ENCODE data around the gene KAZN.

Gene KAZN

DNA sequence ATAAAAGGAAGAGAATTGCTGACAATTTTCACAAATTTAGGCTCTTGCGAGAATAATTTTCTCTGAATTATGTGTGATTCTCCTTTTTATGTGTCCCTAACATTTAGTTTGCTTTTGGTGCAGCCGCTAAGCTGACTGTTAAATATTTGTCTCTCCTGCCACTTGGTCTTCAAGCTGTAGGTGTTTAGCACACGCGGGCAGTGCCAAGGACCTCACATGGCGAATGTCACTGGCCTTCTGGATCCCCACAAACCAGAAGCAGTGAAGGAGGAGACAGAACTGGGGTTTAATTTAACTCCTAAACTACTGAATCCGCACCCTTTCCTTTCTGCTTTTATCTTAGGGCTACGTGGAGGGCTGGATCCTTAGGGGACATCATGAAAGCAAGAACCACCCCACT lies 120.0 kb downstream of the KAZN start:
- DNase-seq: no peak

GRCh38 chr1:14723401-14723800 lies 124.9 kb downstream of the KAZN start:
- no peak for DNase-seq

- DNase-seq: no peak
Measured at GRCh38 chr1:14724246-14724645, 125.8 kb downstream of the KAZN start.

- no peak for DNase-seq
Measured at GRCh38 chr1:14724678-14725077, 126.2 kb downstream of the KAZN start.

GRCh38 chr1:14725238-14725637 lies 126.8 kb downstream of the KAZN start:
- no peak for DNase-seq

- no peak for DNase-seq
Measured at GRCh38 chr1:14725695-14726094, 127.2 kb downstream of the KAZN start.

DNA sequence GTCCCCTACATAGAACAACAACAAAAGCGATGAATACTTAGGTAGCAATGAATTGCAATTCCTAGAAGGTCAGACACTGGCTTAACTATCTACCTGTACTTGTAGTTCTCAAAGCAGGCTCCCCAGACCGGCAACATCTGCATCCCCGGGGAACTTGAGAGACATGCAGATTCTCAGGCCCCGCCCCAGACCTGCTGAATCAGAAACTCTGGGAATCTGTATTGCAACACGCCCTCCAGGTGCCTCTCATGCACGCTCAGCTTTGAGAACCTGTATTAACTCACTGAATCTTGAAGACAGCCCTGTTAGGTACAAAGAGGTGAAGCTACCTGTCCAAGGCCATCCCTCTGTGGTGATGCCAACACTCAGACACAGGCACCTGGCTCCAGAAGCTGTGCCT lies 128.1 kb downstream of the KAZN start:
- no peak for DNase-seq

DNA sequence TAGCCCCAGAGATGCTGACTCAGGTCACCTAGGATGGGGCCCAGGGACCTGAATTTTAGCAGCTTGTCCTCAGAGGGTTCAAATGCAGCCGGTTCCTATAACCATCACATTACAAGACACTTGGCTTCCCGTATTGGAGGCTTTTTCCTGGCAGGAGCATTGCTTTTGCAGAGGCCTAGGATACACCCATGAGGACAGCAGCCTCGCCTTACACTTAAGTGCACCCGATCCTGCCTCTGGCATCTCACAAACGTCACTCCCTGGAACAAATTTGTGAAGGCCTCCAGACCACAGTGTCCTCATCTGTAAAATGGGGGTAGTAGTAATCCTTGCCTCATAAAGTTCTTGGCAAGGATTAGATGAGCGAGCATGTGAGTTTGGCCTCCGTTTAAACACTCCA lies 130.0 kb downstream of the KAZN start:
- no peak for DNase-seq

GRCh38 chr1:14732728-14733047 lies 134.2 kb downstream of the KAZN start:
- DNase-seq: no peak

DNA sequence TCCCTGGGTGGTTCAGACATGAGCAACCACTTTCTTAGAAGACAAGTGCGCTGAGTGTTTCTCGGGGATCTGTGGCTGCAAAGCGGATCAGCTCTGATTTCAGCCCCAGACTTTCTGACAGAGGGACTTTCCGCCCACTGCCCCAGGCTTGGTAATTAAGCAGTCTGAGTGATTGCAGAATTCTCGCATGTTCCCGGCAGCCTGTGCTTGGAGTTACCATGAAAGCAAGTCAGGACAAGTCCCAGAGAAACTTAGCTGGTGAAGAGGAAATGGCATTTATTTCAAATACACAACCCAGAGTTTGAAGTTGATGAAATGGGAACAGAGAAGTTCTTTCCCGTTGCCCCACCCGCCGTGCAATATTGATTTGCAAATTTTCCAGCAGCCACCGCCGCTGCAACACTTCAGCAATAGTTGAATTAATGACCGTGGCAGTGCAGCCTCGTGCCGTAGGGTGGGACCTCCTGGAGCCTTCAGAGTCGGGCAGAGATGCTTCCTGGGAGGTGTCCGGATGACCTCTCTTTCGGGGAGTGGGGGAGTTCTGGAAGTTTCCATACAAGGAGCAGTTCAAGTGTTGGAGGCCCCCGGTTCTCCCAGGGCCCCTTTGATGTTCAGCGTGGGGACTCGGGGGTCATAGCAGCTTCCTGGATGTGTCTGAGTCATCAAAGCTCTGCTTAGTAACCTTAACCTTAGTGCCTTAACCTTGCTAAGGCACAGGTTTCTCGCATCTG lies 134.7 kb downstream of the KAZN start:
- DNase-seq: no peak

DNA sequence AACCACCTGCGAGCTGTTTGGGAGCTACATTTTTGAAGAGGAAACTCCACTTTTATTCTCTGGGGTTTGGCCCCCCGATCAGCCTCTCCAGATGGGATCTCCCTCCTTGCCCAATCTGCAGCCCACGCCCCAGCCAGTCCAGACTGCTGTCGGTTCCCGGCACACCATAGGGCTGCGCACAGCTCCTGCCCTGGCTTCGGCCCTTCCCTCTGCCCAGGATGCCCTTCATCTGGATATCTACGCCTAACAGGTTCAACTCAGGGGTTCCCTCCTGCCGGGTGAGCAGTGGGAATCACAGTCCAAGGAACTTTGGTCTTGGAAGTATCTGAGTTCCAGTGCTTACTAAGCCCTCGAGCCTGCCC lies 135.3 kb downstream of the KAZN start:
- DNase-seq: no peak

DNA sequence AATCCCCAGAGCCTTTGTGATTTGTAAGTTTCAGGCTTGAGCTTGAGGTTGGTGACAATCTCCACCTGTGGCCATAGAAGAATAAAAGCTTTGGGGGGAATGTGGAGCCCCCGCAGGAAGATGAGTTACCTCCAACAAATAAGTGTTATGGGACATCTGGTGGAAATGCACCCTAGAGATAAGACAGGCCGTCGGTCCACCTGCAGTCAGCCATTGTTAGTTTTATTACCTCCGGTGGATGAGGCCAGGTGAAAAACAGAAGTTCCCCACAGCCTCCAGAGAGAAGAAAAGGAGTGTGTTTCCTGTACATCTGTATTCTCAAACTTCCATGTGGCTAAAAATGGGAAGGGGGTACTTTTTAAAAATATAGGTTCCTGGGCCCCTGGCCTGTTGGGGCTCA lies 137.4 kb downstream of the KAZN start:
- no peak for DNase-seq

- no peak for DNase-seq
Measured at GRCh38 chr1:14737561-14738094, 139.1 kb downstream of the KAZN start.

DNA sequence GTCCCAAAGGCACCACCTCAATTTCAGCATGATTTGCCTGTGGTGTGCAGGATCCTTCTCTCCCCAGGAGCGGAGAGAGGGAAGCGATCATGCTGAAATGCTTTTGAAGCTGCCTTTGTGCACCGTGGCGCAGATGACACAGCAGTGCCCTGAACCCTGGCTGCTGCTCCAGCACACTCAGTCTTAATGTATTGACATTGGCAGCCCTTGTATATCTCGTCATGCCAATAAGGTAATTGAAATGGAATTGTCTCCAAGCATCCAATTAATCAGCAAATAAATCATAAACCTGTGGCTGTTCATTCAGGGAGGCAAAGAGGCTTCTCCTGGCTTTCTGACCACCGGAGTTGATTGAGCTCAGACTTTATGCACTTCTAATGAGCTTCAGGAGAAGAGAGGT lies 139.8 kb downstream of the KAZN start:
- DNase-seq: no peak

DNA sequence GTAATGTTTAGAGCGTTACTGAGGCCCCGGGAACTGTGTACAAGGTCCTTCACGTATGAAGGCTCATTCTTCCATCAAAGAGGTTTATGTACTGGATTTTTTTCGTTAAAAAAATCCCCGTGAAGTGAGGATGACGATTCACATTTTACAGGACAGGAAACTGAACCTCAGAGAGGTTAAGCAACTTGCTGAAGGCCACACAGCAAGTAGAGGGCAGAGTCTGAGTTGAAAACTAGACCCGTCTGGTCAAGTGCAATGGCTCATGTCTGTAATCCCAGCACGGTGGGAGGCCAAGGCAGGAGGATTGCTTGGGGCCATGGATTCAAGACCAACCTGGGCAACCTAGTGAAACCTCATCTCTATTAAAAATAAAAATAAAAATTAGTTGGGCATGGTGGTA lies 140.2 kb downstream of the KAZN start:
- no peak for DNase-seq

DNA sequence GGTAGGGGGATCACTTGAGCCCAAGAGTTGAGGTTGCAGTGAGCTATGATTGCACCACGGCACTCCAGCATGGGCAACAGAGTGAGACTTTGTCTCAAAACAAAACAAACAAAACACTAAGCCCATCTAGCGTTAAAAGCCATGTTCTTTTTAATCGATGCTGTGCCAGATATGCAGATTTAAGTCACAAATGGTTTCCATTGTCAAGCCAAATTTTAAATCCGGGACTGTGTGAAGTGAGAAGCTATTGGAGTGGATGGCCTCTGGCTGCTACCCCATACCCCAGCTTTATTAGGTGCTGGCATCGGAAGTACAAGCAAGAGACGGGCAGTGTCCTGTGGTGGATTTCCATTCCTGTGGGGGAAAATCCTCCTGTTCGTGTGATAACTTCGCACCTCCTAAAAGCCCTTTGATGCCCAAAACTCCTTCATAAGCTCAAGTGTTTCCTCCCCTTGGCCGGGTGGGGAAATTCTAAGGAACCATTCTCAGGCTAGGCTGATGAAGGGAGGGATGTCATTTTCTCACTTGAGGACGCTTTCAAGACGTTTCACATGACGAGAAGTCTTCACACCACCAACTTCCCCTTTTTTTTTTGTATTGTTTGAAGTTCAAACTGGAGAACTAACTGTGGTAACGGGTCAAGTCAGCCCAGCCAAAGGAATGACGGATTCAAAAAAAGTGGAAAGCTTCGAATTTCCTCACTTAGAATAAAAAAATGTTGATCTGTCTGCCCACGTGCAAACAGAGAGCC lies 140.8 kb downstream of the KAZN start:
- DNase-seq: no peak

DNA sequence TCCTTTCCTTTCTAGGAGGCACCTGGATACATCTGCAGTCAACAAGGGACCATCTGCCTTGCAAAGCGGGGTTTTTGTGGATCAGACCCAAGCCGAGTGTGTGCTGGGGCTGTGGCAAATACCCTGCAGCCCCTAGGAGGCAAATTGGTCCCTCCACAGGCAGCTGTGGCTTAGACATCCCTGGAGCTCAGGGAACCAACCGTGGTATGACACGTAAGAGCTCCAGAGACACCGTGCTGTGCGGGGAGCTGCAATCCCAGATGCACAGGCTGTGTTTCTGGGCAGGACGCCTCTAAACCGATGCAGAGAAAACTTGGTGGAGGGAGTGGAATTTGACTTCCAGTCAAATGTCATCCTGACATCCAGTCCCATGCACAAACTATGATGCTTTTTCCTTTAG lies 141.5 kb downstream of the KAZN start:
- DNase-seq: no peak

DNA sequence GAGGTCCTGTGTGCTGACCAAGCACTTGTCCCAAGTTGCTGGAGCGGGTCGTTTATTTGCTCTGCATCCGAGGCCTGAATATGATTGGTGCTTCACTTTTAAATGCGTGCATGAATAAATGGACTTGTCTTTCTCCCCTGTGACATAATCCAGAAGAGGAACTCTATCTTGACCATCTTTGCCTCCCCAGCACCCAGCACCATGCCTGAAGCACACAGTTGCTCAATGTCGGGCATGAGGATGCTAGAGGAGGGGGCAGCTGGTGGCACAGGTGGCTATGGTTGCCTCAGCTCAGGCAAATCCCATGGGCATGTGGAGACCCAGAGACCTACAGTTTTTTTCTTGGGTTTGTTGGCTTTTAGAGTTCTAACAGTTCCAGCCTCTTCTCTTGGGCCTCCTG lies 142.6 kb downstream of the KAZN start:
- no peak for DNase-seq

- DNase-seq: no peak
Measured at GRCh38 chr1:14741532-14741931, 143.0 kb downstream of the KAZN start.

DNA sequence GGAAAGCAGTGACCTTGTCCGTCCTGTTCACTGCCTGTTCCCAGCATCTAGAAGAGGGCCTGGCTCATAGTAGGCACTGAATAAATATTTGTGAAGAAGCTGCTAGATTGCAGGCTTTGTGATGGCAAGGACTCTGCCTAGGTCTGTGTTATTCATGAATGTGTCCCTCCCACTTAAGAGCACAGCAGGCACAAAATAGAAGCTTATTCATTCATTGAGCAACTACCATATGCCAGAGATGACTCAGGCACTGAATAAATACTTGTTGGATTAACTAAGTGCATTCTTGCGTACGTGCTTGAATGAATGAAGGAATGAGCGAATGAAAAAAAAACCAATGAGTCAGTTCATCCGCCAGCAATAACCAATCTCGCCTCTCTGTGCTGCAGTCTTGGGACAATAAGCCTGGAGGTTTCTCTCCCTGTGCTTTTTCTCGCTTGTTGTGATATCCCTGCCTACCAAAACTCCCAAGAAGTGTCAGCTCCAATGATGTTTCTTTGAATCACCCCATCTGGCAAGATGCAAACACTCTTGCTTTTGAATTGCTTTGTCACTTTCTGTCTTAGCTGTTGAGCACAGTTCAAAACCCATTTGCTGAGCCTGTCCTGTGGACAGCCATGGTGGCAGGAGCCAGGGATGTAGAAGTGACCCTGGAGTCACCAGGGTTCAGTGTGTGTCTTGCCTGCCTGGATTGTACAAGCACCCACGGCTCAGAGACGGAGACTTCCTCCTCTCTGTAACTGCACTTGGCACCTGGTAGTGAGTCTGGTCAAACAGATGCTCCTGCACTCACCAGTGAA lies 143.9 kb downstream of the KAZN start:
- peak; percentile 9 for DNase-seq

DNA sequence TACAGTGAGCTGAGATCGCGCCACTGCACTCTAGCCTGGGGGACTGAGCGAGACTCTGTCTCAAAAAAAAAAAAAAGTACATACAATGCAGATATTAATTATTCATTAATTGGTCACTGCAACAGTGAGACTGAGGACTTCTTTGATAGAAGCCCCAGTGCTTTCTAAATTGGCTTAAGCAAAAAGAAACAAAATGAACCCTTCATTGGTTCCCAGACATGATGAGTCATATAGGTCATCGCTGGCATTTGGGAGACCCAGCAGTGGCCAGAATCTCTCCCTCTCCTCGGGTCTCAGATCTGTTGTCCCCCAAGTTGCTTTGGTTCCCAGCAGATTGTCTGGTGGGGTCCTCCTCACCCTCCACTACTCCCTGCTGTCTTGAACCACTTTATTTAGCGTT lies 144.9 kb downstream of the KAZN start:
- DNase-seq: no peak

DNA sequence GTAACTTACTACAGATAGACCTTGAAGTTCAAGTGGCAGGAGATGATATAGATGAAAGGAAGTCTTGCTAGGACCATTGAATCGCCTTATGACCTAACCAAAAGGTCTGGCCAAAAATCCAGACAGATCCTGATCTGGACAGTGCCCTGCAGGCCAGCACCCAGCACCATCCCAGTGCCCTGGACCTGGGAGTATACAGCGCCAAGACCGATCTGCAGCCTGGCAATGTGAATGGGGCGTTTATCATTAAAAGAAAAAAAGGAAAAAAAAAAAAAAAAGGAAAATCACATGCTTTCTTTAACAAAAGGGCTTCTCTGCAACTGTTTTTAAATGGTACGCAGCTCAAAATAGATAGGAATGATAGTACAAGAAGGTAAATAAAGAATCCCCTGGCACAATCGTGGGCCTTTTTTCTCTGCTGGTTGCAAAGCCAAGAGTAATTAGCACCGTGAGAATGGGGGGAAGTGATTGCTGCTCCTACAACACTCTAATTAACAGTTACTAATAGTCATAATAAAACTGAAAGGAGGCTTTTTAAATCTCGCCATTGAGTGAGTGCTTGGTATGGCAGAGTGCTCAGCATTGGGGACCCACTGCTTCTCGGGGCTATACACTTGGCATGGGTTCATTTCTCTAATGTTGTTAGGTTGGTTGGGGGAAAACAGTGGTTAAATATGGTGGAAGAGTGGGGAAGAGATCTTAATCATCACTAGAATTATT lies 146.7 kb downstream of the KAZN start:
- DNase-seq: no peak

GRCh38 chr1:14745789-14746188 lies 147.3 kb downstream of the KAZN start:
- no peak for DNase-seq

Data from activated CD4-positive, alpha-beta T cell treated with anti-CD3 and anti-CD28 coated beads, Interleukin-10, Interleukin-2, amounts not matched to agents 100 ng/mL and 50 ng/mL, durations not matched to agents 16 hours and 8 hours (primary cell).